Parathyroid adenoma (tissue), 2 donors: Measurements from ENCODE around the gene POLG2.

Experiments used
- H2AFZ ChIP-seq: fragments of 300-600 bp; sonication (generic); one replicate; pipeline ENCODE4 v1.7.0; 2017; ENCODE audit warnings: antibody characterized with exemption, mild to moderate bottlenecking
- H3K27ac ChIP-seq: fragments of 300-600 bp; sonication (generic); one replicate; pipeline ENCODE4 v1.7.0; 2017
- H3K27me3 ChIP-seq: fragments of 300-600 bp; sonication (generic); one replicate; pipeline ENCODE4 v1.7.0; 2017; ENCODE audit warnings: low read length; ENCODE audit not compliant: control insufficient read depth, insufficient read depth
- H3K36me3 ChIP-seq: fragments of 300-600 bp; sonication (generic); one replicate; pipeline ENCODE4 v1.7.0; 2017; ENCODE audit warnings: low read length; ENCODE audit not compliant: control insufficient read depth, insufficient read depth
- H3K4me1 ChIP-seq: fragments of 300-600 bp; sonication (generic); one replicate; pipeline ENCODE4 v1.7.0; 2017; ENCODE audit warnings: control low read depth
- H3K4me2 ChIP-seq: fragments of 300-600 bp; sonication (generic); one replicate; pipeline ENCODE4 v1.7.0; 2017; ENCODE audit warnings: low read length
- H3K4me3 ChIP-seq: fragments of 300-600 bp; sonication (generic); one replicate; pipeline ENCODE4 v1.7.0; 2017; ENCODE audit warnings: low read depth, low read length
- H3K79me2 ChIP-seq: fragments of 300-600 bp; sonication (generic); one replicate; pipeline ENCODE4 v1.7.0; 2017; ENCODE audit warnings: control low read depth
- H3K9ac ChIP-seq: fragments of 300-600 bp; sonication (generic); one replicate; pipeline ENCODE4 v1.7.0; 2017; ENCODE audit warnings: mild to moderate bottlenecking
- H3K9me3 ChIP-seq: fragments of 300-600 bp; sonication (generic); one replicate; pipeline ENCODE4 v1.7.0; 2017; ENCODE audit warnings: low read length; ENCODE audit not compliant: control insufficient read depth
- CTCF ChIP-seq: fragments of 300-600 bp; sonication (generic); IDR thresholded peaks from one replicate; pipeline ENCODE4 v1.7.0; 2017; ENCODE audit warnings: antibody characterized with exemption, mild to moderate bottlenecking
- donor health status: primary hyperparathyroidism.

The POLG2 gene

DNA sequence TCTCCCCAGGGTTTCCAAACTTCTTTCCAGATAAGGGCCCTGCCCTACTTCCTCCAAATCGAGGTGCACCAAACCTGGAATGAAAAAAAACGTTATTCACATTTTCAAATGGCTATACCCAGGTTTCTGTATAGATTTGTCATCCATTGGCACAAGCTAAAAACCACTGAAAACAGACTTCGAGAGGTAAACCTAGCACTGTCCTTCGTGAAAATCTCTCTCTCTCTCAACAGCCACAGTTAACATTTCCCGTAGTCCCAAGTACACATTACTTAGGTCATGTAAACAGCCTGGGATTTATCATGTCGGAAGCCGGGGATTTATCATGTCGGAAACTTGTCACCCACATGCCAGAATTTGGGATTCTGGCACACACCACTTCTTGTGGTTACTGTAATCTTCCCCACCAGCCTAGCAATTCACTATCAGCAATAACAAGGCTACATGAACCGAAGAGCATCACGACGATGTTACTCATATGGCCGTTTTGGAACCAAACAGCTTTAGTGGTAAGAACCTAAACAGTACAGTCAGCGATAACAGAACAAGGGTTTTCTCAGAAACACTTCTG lies 8.0 kb upstream of the POLG2 start:
- H3K9ac ChIP-seq = peak overlapping the region; percentile 78
- no peaks in the 10 kb centered on the region for H3K9me3 ChIP-seq
- H3K4me1 ChIP-seq = peaks cover 21% of the 10 kb centered on the region
- H3K27me3 ChIP-seq = no peaks in the 10 kb centered on the region
- peaks cover 52% of the 10 kb centered on the region for H3K79me2 ChIP-seq
- H3K27ac ChIP-seq = peak overlapping the region; percentile 99
- peak overlapping the region; percentile 85 for H2AFZ ChIP-seq
- no peak for TF ChIP-seq CTCF
- H3K4me2 ChIP-seq = peak overlapping the region; percentile 87
- H3K36me3 ChIP-seq = no peaks in the 10 kb centered on the region
- peak overlapping the region; percentile 100 for H3K4me3 ChIP-seq

- Histone ChIP-seq H3K79me2 (peaks cover 47% of the 10 kb centered on the region), H3K27ac (peak overlapping the region; percentile 99), H3K4me2 (peak overlapping the region; percentile 87), H3K9ac (no peak overlapping the region), H3K27me3 (no peaks in the 10 kb centered on the region), H3K9me3 (no peaks in the 10 kb centered on the region), H2AFZ (no peak overlapping the region), H3K4me1 (peaks cover 21% of the 10 kb centered on the region), H3K4me3 (peak overlapping the region; percentile 100), H3K36me3 (no peaks in the 10 kb centered on the region)
- TF ChIP-seq CTCF = no peak
These were observed 7.2 kb upstream of the POLG2 start for GRCh38 chr17:64503821-64504768.

- H2AFZ ChIP-seq = no peak overlapping the region
- no peak overlapping the region for H3K27ac ChIP-seq
- no peak overlapping the region for H3K4me2 ChIP-seq
- H3K79me2 ChIP-seq = peaks cover 42% of the 10 kb centered on the region
- H3K27me3 ChIP-seq = no peaks in the 10 kb centered on the region
- no peaks in the 10 kb centered on the region for H3K9me3 ChIP-seq
- peaks cover 20% of the 10 kb centered on the region for H3K4me1 ChIP-seq
- H3K36me3 ChIP-seq = no peaks in the 10 kb centered on the region
- H3K9ac ChIP-seq = no peak overlapping the region
- no peak overlapping the region for H3K4me3 ChIP-seq
- no peak for TF ChIP-seq CTCF
These were observed 6.5 kb upstream of the POLG2 start for GRCh38 chr17:64503341-64503740.

GRCh38 chr17:64502809-64503208 lies 6.0 kb upstream of the POLG2 start:
- no peaks in the 10 kb centered on the region for H3K27me3 ChIP-seq
- no peak overlapping the region for H3K4me3 ChIP-seq
- H3K9ac ChIP-seq = no peak overlapping the region
- no peak overlapping the region for H2AFZ ChIP-seq
- H3K36me3 ChIP-seq = no peaks in the 10 kb centered on the region
- H3K4me2 ChIP-seq = no peak overlapping the region
- peaks cover 15% of the 10 kb centered on the region for H3K4me1 ChIP-seq
- peaks cover 37% of the 10 kb centered on the region for H3K79me2 ChIP-seq
- H3K9me3 ChIP-seq = no peaks in the 10 kb centered on the region
- H3K27ac ChIP-seq = no peak overlapping the region
- TF ChIP-seq CTCF = no peak
